GM18517 (cell line): ENCODE results near the gene UHRF2.
"Not testable (repeated sequence)": the region's sequence is repeated elsewhere in the genome, so short reads cannot be mapped to it uniquely, and the experiment has no call there.

ENCODE experiments used
- ATAC-seq: cut with Tn5 transposase; IDR thresholded peaks from one replicate; pipeline ENCODE4 v1.9.1; 2021; ENCODE audit warnings: mild to moderate bottlenecking, moderate library complexity; ENCODE audit not compliant: unreplicated experiment

The UHRF2 gene

DNA sequence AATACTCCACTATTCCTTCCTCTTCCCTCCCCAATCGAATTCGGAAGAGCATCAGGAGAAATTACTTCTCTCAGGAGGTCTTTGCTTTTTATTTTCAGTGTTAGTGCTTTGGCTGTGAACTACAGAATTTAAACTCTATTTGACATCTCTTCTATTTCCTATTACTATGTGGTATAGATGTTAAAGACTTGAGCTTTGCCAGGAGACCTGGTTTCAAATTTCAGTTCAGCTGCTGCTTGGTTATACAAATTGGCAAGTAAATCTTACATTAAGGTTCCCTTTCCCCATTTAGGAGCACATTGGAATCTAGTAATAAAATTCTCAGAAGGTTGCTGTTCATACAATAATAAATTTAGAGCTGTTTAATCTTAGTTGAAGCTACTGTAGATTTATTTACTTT lies 13.1 kb downstream of the UHRF2 start:
- no peak for ATAC-seq

DNA sequence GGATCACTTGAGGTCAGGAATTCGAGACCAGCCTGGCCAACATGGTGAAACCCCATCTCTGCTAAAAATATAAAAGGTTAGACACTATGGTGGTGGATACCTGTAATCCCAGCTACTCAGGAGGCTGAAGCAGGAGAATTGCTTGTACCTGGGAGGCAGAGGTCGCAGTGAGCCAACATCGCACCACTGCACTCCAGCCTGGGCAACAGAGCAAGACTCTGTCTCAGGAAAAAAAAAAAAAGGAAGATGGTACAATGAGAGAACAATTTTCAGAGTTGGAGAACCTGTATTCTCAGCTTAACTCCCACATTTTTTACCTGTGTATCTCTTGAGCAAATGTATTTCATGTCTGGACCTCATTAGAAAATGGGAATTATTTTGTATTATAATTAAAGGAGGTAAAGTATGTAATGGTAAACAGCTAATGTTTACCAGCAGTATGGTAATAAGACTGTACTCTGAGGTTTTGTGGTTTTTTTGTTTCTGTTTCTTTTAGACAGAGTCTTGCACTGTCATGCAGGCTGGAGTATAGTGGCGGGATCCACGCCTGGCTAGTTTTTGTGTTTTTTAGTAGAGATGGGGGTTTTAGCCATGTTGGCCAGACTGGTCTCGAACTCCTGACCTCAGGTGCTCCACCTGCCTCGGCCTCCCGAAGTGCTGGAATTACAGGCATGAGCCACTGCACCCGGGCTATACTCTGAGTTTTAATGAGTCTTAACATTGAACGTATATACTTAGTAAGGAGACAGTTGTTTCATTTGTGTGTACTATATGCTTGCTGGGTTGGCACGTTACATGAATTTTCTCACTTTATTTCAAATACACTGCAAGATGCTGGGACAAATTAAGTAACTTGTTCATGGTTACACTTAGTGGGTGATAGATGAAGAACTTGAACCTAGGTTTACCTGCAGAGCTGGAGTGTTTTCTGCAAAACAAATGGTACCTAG lies 16.2 kb downstream of the UHRF2 start:
- peak; percentile 98 for ATAC-seq

- ATAC-seq: no peak
These were observed 18.0 kb downstream of the UHRF2 start for GRCh38 chr9:6431038-6431437.

GRCh38 chr9:6433410-6433809 lies 20.4 kb downstream of the UHRF2 start:
- no peak for ATAC-seq

- no peak for ATAC-seq
These were observed 26.2 kb downstream of the UHRF2 start for GRCh38 chr9:6439051-6439703.

GRCh38 chr9:6440405-6440804 lies 27.4 kb downstream of the UHRF2 start:
- no peak for ATAC-seq

DNA sequence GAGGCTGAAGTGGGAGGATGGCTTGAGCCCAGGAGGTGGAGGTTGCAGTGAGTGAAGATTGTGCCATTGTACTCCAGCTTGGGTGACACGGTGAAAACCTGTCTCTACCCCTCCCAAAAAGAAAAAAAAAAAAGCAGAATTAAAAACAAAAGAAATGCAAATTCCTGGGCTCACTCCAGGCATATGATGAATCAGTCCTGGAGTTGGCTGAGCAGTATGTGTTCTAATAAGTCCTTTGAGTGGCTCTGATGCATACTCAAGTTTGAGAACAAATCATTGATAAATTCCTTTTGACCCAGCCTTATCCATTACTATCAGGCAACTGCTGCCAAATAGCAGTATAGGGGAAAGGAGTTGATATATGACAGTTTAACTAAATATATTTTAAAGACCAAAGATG lies 28.3 kb downstream of the UHRF2 start:
- no peak for ATAC-seq

GRCh38 chr9:6443661-6444060 lies 30.7 kb downstream of the UHRF2 start:
- no peak for ATAC-seq

- ATAC-seq: no peak
These were observed 31.1 kb downstream of the UHRF2 start for GRCh38 chr9:6444128-6444527.

- ATAC-seq: no peak
These were observed 36.1 kb downstream of the UHRF2 start for GRCh38 chr9:6449086-6449485.

DNA sequence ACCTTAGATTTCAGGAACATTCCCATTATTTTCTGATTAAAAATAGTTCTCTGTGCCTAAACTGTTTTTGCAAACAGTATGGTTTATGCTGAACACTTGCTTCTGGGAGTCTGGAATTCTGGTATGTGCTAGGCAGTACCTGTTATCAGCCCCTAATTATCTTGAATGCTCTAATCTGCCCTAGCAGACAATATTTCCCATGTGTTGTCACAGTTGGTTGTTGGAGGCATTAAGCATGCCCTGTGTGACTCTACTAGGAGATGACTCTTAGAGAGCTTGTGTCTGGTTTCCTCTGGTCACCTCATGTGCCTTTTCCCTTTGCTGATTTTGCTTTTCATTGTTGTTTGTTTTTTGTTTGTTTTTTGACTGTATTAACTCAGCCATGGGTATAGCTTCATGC lies 36.6 kb downstream of the UHRF2 start:
- ATAC-seq: no peak

DNA sequence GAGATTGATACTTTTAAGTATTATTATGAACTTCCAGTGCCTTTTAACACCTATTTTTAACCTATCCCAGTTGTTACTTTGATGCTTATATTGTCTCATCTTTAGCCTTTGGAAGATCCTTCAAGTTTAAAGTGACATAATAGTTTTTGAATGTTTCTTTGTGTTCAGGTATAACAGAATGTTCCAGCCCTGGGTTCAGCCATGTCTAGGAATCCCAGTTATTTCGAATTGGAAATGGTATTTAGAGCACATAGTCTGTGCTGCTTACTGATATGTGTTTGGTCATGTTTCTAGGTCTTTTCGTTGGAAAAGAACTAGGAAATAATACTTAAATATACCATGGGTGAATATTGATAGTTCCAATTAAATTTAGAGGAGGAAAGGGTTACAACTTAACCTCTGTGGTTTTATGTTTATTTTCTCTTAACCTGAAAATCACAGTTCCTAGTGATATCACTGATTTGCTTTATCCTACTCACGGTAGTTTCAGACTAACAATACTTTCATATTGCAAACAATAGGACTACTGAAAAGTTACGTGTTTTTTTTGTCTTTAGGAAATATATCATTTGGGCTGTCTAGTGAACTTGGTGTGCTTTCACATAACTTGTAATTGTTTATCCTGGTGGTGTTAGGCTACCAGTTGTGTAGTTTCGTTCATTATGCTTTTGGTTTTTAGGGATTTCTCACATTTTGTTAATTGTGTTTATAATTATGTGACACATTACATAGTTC lies 37.8 kb downstream of the UHRF2 start:
- ATAC-seq: no peak

DNA sequence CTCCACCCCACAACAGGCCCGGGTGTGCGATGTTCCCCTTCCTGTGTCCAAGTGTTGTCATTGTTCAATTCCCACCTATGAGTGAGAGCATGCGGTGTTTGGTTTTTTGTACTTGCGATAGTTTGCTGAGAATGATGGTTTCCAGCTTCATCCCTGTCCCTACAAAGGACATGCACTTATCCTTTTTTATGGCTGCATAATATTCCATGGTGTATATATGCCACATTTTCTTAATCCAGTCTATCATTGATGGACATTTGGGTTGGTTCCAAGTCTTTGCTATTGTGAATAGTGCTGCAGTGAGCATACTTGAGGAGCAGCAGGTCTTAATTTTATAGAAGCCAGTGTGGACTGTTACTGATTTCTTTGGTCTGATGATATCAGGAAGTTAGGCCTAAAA lies 42.3 kb downstream of the UHRF2 start:
- ATAC-seq: not testable (repeated sequence)

- not testable (repeated sequence) for ATAC-seq
These were observed 45.7 kb downstream of the UHRF2 start for GRCh38 chr9:6458704-6459103.

DNA sequence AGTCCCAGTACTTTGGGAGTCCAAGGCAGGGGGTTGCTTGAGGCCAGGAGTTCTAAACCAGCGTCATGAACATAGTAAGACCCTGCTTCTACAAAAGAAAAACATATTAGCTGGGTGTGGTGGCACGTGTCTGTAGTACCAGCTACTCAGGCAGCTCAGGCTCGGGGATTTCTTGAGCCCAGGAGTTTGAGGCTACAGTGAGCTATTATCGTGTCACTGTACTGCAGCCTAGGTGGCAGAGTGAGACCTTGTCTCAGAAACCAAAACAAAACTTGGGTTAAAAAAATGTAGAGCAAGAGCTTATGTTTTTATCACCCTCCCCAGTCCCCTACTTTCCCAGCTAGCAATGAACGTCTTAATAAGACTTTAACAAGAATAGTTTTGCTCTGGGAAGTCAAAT lies 46.7 kb downstream of the UHRF2 start:
- ATAC-seq: no peak

DNA sequence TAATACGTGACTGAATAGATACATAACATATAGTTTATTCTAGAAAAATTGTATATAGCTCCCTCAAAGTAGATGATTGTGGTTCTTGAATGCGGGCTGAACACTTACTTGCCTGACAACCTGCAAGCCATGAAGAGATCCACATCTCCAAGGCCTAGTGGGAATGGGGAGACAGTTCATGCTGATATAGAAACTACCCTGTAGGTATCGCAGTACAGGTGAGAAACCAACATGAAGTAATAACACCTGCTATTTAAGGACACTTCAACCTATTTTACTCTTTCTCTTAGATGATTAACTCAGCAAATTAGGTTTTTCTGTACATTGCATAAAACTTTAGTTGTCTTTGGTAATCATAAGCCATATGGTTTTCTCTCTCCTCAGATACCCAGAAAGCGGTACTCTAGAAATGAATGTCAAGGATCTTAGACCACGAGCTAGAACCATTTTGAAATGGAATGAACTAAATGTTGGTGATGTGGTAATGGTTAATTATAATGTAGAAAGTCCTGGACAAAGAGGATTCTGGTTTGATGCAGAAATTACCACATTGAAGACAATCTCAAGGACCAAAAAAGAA lies 47.3 kb downstream of the UHRF2 start:
- ATAC-seq: no peak

GRCh38 chr9:6461619-6462018 lies 48.6 kb downstream of the UHRF2 start:
- ATAC-seq: no peak

DNA sequence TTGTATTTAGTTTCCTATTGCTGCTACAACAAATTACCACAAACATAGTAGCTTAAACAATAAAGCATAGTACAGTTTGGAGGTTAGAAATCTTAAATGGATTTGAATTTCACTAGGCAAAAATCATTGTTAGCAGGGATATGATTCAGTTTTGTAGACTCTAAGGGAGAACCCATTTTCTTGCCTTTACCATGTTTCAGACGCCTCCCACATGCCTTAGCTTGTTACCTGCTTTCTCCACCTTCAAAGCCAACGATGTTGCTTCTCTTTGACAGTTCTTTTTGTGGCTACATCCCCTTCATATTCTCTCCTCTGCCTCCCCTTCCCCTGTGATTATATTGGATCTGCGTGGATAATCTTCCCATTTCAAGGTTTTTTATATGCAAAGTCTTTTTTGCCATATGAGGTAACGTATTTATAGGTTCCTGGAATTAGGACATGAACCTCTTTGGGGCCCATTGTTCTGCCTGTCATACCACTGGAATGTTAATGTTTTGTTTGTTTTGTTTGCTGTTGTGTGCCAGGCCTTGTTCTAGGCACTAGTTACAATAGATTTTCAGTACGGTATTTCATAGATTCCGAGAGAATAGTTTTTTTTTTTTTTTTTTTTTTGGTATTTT lies 54.1 kb downstream of the UHRF2 start:
- ATAC-seq: no peak

GRCh38 chr9:6471231-6471850 lies 58.3 kb downstream of the UHRF2 start:
- ATAC-seq: no peak

DNA sequence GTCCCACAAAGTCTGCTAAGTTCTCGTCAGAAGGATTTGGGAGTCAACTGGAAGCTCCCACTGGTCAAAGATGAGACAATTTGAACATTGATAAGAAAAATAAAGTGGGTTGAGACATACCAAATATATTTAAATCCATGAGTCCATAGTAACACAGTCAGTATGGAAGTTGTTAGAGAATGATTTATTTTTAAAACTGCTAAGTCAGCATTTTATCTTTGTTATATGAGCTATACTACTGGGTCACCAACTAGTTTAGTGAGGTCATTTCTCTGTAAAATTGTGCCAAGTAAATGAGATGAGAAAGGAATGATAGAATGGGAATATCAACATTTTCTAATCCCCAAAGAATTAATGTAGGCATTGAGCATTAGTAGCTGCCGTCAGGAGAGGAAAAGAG lies 60.2 kb downstream of the UHRF2 start:
- no peak for ATAC-seq
